HG03135 (cell line): ENCODE measurements around the gene LRSAM1.

Experiments used
- ATAC-seq: cut with Tn5 transposase; IDR thresholded peaks from one replicate; pipeline ENCODE4 v1.9.1; 2021; ENCODE audit warnings: mild to moderate bottlenecking, moderate library complexity; ENCODE audit not compliant: unreplicated experiment

LRSAM1 gene

DNA sequence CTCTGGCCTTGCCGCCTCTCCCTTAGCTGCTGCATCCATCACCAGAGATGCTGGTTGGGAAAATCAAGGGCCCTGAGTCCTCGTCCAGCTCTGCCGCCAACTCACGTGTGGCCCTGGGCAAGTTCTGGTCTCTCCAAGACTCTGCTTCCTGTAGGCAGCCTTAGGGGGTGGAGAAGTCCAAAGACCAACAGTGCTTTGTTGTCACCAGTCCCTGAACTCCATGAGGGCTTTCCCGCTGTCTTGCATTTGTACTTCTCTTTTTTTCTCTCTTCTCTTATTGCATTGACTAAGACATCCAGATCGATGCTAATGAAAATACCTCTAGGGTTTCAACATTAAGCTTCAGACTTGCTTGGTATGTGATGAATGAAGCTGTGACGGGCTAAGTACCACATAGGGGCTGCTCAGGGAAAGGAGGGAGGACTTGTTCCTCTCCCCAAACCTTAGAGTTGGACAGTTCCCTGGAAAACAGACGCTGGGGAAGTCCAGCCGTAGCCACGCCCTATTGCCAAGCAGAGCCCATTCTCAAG, 97.1 kb downstream of the LRSAM1 start:
- no peak for ATAC-seq

DNA sequence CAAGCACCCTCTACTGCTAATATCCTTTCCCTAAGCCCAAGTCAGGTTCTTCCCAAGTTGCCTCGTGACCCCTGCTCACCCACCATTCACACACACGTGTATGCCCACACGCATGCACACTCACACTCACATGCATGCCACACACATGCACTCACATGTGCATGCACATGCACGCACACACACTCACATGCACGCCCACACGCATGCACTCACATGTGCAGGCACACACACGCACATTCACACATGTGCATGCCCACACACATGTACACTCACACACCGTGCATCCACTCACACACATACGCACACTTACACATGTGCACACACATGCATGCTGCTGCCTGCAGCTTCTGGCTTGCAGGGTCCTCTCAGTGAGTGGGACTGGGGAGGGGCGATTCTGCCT, 97.9 kb downstream of the LRSAM1 start:
- no peak for ATAC-seq

DNA sequence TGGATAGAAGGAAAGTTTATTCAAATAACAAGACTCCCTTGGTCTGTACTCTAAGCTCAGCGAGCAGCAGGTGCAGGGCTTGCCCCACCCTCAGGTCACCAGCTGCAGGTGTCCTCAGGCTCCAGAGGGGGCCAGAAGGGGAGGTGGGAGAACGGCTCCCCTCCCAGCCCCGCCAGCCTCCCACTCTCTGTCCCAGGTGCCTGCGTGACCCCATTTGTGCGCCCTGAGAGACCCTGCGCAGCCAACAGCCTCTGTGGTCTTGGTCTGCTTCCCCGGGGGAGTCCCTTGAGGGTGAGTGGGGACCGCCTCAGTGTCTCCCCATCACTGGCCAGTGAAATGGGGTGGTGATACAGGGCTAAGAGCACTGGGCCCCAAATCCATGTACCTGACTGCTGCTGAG, 98.4 kb downstream of the LRSAM1 start:
- no peak for ATAC-seq

DNA sequence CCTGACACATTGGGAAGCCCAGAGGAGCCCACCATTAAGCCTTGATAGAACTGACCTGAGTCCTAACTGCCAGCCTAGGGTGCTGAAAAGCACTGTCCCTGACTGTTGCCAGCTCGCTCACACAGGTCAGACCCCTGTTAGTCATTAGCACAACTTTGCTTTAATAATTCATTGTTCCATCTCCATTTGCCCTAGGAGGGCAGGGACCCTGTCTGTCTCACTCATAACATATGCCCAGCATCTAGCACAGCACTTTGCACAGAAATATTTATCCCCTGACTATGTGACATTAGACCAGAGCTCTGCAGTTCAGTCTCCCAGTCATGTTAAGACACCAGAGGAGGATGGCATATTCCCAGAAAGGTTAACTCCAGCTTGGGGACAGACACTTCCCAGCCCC, 99.0 kb downstream of the LRSAM1 start:
- ATAC-seq = no peak

DNA sequence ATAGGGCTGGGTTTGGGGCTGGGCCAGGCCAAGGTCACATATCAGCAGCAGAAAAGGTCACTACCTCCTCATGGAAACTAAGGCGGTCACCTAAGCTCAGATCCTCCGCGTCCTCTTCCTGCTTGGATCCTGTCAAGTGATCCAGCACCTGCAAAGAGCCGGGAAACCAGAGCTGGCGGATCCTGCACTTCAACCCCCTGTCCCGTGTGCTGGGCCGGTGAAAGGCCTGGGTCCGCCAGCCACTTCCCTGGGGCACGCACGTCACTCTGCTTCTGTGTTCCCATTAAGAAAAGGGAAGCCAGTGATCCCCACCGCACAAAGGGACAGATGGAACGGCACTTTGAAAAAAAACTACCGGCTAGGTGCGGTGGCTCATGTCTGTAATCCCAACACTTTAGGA, 99.4 kb downstream of the LRSAM1 start:
- no peak for ATAC-seq
